ENCODE data around the gene SS18L1.

DNA sequence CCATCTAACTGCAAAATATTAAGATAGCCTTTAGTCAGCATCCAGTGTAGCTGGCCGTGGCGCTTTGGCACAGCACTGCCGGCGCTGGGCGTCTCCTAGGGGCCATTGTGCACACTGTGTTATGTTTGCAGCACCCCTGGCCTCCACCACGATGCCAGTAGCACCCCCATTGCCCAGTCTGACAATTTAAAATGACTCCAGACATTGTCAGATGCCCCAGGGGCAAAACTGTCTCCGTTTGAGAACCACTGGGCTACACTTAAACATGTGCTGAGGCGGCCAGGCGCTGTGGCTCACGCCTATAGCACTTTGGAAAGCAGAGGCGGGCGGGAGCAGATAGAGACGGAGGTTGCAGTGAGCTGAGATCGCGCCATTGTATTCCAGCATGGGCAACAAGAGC, 33.3 kb downstream of the SS18L1 start:
- TF ChIP-seq, protein P1, sequence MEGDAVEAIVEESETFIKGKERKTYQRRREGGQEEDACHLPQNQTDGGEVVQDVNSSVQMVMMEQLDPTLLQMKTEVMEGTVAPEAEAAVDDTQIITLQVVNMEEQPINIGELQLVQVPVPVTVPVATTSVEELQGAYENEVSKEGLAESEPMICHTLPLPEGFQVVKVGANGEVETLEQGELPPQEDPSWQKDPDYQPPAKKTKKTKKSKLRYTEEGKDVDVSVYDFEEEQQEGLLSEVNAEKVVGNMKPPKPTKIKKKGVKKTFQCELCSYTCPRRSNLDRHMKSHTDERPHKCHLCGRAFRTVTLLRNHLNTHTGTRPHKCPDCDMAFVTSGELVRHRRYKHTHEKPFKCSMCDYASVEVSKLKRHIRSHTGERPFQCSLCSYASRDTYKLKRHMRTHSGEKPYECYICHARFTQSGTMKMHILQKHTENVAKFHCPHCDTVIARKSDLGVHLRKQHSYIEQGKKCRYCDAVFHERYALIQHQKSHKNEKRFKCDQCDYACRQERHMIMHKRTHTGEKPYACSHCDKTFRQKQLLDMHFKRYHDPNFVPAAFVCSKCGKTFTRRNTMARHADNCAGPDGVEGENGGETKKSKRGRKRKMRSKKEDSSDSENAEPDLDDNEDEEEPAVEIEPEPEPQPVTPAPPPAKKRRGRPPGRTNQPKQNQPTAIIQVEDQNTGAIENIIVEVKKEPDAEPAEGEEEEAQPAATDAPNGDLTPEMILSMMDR (conservative IDR thresholded peaks at IDR 0.05 in 1 of 2, IDR thresholded peaks at IDR 0.05 in 1 of 2; ENCODE audit: extremely low read depth in 1 of 2, insufficient read depth in 1 of 2, low read depth in 1 of 2, low read length in 2 of 2), result no peak
- TF ChIP-seq EZH2 (IDR thresholded peaks at IDR 0.05; ENCODE audit: borderline replicate concordance, low read length), result no peak

Data from mammary epithelial cell (primary cell).